Breast epithelium (tissue), 4 donors: ENCODE data around the gene ORAI2. TPM values are rescaled to one million over a fixed set of nuclear protein-coding genes. Genes with fewer than 3 reads are reported as not detected.
"Not testable (repeated sequence)": the region's sequence is repeated elsewhere in the genome, so short reads cannot be mapped to it uniquely, and the experiment has no call there.

ENCODE experiments used
- DNase-seq, 2 donors: peaks; one replicate each; pipeline ENCODE4 v3.0.0-alpha.2; 2019; ENCODE audit warnings: low spot score in 2 of 2
- H3K27ac ChIP-seq, 2 donors: fragments of 200-600 bp; sonication (generic) in 1 of 2; one replicate each; pipeline ENCODE4 v1.5.1; 2016 to 2019; ENCODE audit warnings: mild to moderate bottlenecking in 1 of 2
- H3K27me3 ChIP-seq, 2 donors: fragments of 200-600 bp; sonication (generic) in 1 of 2; one replicate each; pipeline versions ENCODE4 v1.5.1 to v1.6.0; 2017 to 2019; ENCODE audit warnings: control low read depth in 1 of 2, mild to moderate bottlenecking in 1 of 2
- H3K36me3 ChIP-seq: fragments of 200-600 bp; one replicate; pipeline ENCODE4 v1.5.1; 2019
- H3K4me1 ChIP-seq, 2 donors: fragments of 200-600 bp; sonication (generic); one replicate each; pipeline ENCODE4 v1.5.1; 2016 to 2019; ENCODE audit warnings: control low read depth in 1 of 2
- H3K4me3 ChIP-seq, 3 donors: fragments of 200-600 bp; sonication (generic); 1 replicate in 2 of 3; 2 replicates in 1 of 3; pipeline ENCODE4 v1.5.1; 2016 to 2019; ENCODE audit warnings: mild to moderate bottlenecking in 3 of 3, moderate library complexity in 2 of 3
- H3K9me3 ChIP-seq, 2 donors: fragments of 200-600 bp; sonication (generic) in 1 of 2; one replicate each; pipeline ENCODE4 v1.5.1; 2016 to 2019; ENCODE audit warnings: control low read depth in 1 of 2
- POLR2A ChIP-seq: fragments of 450-650 bp; IDR thresholded peaks from one replicate; pipeline ENCODE4 v1.6.1; 2016; ENCODE audit warnings: antibody characterized with exemption, mild to moderate bottlenecking, moderate library complexity
- POLR2AphosphoS5 ChIP-seq, 3 donors: sonication (generic); formaldehyde crosslinking; IDR thresholded peaks; one replicate each; pipeline ENCODE4 v1.6.1; 2017; ENCODE audit warnings: antibody characterized with exemption in 3 of 3
- intact Hi-C: fragments of 100-400 bp; cut with DNase I; formaldehyde crosslinking; loops from one replicate; pipeline ENCODE4 v1.15.1; 2023; ENCODE audit warnings: low total_unique reads
- total RNA-seq, 3 donors: library from RNA; depleted of rRNA; stranded (reverse); fragments of >200 nt; gene quantifications; one replicate each; pipeline ENCODE4 v1.1.0, GENCODE V29; 2016
- TF ChIP-seq, protein P1 (sequence below), 3 donors: fragments of 450-650 bp; IDR thresholded peaks; one replicate each; pipeline ENCODE4 v1.5.1; 2016 to 2017; ENCODE audit warnings: antibody characterized with exemption in 3 of 3, mild to moderate bottlenecking in 3 of 3, moderate library complexity in 3 of 3

The ORAI2 gene
- total RNA-seq, 3 donors from 2014 or later: 8.3 to 24.9 (median 18.1) TPM

DNA sequence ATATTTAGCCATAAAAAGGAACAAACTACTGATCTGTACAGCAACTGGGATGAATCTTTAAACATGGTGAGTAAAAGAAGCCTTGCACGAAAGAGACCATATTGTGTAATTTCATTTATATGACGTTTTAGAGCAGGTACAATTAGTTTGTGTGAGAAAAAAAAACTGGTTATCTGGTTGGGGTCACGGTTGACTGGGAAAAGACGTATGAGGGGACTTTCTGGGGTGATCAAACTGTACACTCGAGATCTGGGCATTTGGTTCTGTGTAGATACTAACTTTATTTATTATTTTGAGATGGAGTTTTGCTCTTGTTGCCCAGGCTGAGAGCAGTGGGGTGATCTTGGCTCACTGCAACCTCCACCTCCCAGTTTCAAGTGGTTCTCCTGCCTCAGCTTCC, 33.0 kb upstream of the ORAI2 start:
- intact Hi-C loops: no loop called here
- Histone ChIP-seq H3K36me3 (no peaks in the 10 kb centered on the region), H3K27me3 (no peaks in the 10 kb centered on the region), H3K9me3 (no peaks in the 10 kb centered on the region), H3K4me3 (no peak overlapping the region), H3K4me1 (no peaks in the 10 kb centered on the region), H3K27ac (no peak overlapping the region)
- TF ChIP-seq, protein P1, sequence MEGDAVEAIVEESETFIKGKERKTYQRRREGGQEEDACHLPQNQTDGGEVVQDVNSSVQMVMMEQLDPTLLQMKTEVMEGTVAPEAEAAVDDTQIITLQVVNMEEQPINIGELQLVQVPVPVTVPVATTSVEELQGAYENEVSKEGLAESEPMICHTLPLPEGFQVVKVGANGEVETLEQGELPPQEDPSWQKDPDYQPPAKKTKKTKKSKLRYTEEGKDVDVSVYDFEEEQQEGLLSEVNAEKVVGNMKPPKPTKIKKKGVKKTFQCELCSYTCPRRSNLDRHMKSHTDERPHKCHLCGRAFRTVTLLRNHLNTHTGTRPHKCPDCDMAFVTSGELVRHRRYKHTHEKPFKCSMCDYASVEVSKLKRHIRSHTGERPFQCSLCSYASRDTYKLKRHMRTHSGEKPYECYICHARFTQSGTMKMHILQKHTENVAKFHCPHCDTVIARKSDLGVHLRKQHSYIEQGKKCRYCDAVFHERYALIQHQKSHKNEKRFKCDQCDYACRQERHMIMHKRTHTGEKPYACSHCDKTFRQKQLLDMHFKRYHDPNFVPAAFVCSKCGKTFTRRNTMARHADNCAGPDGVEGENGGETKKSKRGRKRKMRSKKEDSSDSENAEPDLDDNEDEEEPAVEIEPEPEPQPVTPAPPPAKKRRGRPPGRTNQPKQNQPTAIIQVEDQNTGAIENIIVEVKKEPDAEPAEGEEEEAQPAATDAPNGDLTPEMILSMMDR (IDR thresholded peaks at IDR 0.05): no peak
- TF ChIP-seq POLR2A (no peak), POLR2AphosphoS5 (IDR thresholded peaks at IDR 0.05) (no peak)
- no peak for DNase-seq

DNA sequence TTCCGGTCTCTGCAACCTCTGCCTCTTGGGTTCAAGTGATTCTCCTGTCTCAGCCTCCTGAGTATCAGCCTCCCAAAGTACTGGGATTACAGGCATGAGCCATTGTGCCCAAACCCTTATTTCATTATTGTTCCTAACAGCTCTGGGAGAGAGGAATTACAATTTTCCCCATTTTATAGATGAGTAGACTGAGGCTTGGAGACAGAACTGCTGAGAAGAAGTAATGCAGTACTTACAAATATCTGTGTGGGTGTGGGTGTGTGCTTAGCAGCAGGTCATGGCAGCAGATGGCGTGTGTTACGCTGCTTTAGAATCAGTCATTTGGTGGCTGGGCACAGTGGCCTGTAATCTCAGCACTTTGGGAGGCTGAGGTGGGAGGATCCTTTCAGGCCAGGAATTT, 29.8 kb upstream of the ORAI2 start:
- Histone ChIP-seq H3K4me3 (no peak overlapping the region), H3K4me1 (no peaks in the 10 kb centered on the region), H3K27ac (no peak overlapping the region), H3K27me3 (no peaks in the 10 kb centered on the region), H3K9me3 (no peaks in the 10 kb centered on the region), H3K36me3 (peaks cover 7% of the 10 kb centered on the region)
- DNase-seq: no peak
- TF ChIP-seq, protein P1 (IDR thresholded peaks at IDR 0.05): no peak
- no peak for TF ChIP-seq POLR2A
- no peak for TF ChIP-seq POLR2AphosphoS5 (IDR thresholded peaks at IDR 0.05)
- intact Hi-C loops: no loop called here

DNA sequence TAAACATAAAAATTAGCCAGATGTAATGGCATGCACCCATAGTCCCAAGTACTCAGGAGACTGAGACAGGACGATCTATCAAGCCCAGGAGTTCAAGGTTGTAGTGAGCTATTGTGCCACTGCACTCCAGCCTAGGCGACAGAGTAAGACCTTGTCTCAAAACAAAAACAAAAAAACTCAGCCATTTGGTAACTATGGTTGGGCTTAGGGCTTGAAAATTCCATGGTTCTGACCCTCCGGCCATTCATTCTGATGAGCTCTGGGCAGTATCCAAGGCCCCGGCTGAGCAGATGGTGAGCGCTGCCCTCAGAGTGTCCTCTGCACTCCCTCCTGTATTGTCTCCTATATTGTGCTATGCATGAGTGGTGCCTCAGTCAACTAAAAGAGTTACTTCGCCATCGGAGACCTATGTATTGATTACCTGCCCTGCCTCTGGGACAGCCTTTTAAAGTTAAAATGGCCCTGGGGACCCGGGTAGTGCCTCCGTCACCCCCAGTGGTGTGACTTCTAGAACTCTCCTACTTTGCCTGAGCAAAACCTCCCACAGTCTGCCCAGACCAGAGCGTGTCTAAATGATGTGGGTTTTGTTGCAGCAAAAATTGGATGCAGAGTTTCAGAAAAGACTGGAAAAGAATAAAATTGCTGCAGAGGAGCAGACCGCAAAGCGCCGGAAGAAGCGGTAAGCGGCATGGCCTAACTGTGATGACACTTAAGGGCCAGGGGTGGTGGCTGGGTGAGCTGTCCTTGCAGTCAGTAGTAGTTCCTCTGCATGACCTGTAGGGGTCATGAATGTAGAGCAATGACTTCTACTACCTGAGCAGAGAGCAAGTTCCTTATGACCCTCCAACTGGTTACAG, 29.1 kb upstream of the ORAI2 start:
- TF ChIP-seq POLR2AphosphoS5 (IDR thresholded peaks at IDR 0.05) (no peak), POLR2A (no peak)
- TF ChIP-seq, protein P1 (IDR thresholded peaks at IDR 0.05): peak; percentile 44 to 46 (median 45)
- peaks cover 7% of the 10 kb centered on the region for H3K36me3 ChIP-seq
- no peaks in the 10 kb centered on the region for H3K4me1 ChIP-seq
- no peak overlapping the region for H3K4me3 ChIP-seq
- no peak overlapping the region for H3K27ac ChIP-seq
- DNase-seq: no peak
- no peaks in the 10 kb centered on the region for H3K27me3 ChIP-seq
- H3K9me3 ChIP-seq: no peaks in the 10 kb centered on the region
- intact Hi-C loops: no loop called here

DNA sequence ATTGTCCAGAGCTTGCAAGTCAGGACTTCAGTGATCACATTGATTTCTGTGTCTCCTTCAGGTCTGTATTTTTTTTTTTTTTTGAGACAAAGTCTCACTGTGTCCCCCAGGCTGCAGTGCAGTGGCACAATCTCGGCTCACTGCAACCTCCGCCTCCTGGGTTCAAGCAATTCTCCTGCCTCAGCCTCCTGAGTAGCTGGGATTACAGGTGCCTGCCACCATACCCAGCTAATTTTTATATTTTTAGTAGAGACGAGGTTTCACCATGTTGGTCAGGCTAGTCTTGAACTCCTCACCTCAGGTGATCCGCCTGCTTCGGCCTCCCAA, 28.6 kb upstream of the ORAI2 start:
- intact Hi-C loops, H3K27ac ChIP-seq, H3K4me3 ChIP-seq, DNase-seq, H3K9me3 ChIP-seq, H3K27me3 ChIP-seq, H3K4me1 ChIP-seq, H3K36me3 ChIP-seq: not testable (repeated sequence)

DNA sequence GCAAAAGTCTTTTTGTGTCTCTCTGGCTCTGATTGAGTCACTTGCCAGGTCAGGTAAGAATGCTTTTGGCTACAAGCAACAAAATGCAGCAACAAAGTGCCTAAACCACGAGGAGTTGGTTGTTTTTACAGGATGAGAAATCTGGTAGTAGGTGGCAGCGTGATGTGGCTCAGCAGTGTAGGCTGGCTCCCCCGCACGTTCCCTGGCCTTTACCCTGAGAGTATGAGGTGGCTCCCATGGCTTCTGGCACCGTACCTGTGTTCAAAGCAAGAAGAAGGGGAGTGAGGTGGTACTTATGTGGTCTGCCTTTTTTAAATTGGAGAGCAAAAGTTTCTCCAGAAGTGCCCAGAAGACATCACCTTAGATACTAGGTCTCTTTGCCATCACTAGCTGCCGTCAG, 25.5 kb upstream of the ORAI2 start:
- H3K9me3 ChIP-seq: peaks cover 0 to 4% of the 10 kb centered on the region in 2 donors
- peaks cover 7% of the 10 kb centered on the region for H3K36me3 ChIP-seq
- no peak for DNase-seq
- intact Hi-C loops: no loop called here
- no peaks in the 10 kb centered on the region for H3K4me1 ChIP-seq
- H3K4me3 ChIP-seq: no peak overlapping the region
- TF ChIP-seq, protein P1 (IDR thresholded peaks at IDR 0.05): no peak
- no peak for TF ChIP-seq POLR2A
- TF ChIP-seq POLR2AphosphoS5 (IDR thresholded peaks at IDR 0.05): no peak
- no peaks in the 10 kb centered on the region for H3K27me3 ChIP-seq
- H3K27ac ChIP-seq: no peak overlapping the region

DNA sequence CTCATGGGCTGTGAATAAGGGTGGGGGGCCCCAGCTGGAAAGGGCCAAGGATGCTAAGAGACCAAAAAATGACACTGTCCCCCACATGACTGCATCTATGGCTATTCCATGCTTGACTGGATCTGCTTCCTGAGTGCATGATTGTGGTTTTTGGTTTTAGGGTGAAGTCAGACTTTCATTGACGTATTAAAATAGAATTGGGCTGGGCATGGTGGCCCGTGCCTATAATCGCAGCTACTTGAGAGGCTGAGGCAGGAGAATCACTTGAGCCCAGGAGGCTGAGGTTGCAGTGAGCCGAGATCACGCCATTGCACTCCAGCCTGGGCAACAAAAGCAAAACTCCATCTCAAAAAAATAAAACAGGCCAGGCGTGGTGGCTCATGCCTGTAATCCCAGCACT, 24.8 kb upstream of the ORAI2 start:
- H3K36me3 ChIP-seq, H3K27ac ChIP-seq, H3K4me1 ChIP-seq: not testable (repeated sequence)

More for the DNA sequence above, 24.8 kb upstream of the ORAI2 start:
- H3K9me3 ChIP-seq, intact Hi-C loops, H3K4me3 ChIP-seq, H3K27me3 ChIP-seq, DNase-seq: not testable (repeated sequence)
